Measurements from ENCODE around the gene DYNC1I1. TPM values are rescaled to one million over a fixed set of nuclear protein-coding genes. Genes with fewer than 3 reads are reported as not detected.

DYNC1I1 gene
- total RNA-seq, 3 donors from 2014 or later: 0.41 to 42.6 (median 1.5) TPM

GRCh38 chr7:96034940-96035727, 262.8 kb downstream of the DYNC1I1 start:
- H3K9me3 ChIP-seq: no peaks in the 10 kb centered on the region
- TF ChIP-seq CTCF (IDR thresholded peaks at IDR 0.05): no peak
- no peaks in the 10 kb centered on the region for H3K4me1 ChIP-seq (ENCODE audit: low read depth)
- DNase-seq (no peak), ATAC-seq (no peak)
- H3K4me3 ChIP-seq: no peak overlapping the region
- intact Hi-C loops (cut with DNase I, micrococcal nuclease): no loop called here
- H3K36me3 ChIP-seq (ENCODE audit: low read depth): no peaks in the 10 kb centered on the region

- H3K4me1 ChIP-seq (ENCODE audit: low read depth): no peaks in the 10 kb centered on the region
- no peak for ATAC-seq
- no peak for DNase-seq
- no peaks in the 10 kb centered on the region for H3K9me3 ChIP-seq
- H3K4me3 ChIP-seq: no peak overlapping the region
- no peaks in the 10 kb centered on the region for H3K36me3 ChIP-seq (ENCODE audit: low read depth)
- intact Hi-C loops (cut with DNase I, micrococcal nuclease): no loop called here
- TF ChIP-seq CTCF (IDR thresholded peaks at IDR 0.05): no peak
Observed at GRCh38 chr7:96040250-96040772, 268.0 kb downstream of the DYNC1I1 start.

DNA sequence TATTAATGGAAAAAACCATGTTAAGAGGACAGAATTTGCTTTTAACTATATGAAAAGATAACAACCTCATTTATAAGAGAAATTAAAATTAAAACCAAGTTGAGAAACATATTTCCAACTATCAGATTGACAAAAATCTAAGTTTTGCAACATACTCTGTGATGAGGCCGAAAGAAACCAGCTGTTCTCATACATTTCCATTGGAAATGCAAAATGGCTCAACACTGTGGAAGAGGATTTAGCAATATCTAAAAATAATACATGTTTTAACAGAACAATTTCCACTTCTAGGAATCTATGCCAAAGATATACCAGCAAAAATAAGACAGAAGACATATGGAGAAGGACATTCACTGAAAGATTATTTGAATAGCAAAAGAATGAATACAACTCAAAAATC, 268.8 kb downstream of the DYNC1I1 start:
- no peak overlapping the region for H3K4me3 ChIP-seq
- ATAC-seq (no peak), DNase-seq (no peak)
- no peaks in the 10 kb centered on the region for H3K4me1 ChIP-seq (ENCODE audit: low read depth)
- no peak for TF ChIP-seq CTCF (IDR thresholded peaks at IDR 0.05)
- H3K36me3 ChIP-seq (ENCODE audit: low read depth): no peaks in the 10 kb centered on the region
- H3K9me3 ChIP-seq: no peaks in the 10 kb centered on the region
- intact Hi-C loops (cut with DNase I, micrococcal nuclease): no loop called here

DNA sequence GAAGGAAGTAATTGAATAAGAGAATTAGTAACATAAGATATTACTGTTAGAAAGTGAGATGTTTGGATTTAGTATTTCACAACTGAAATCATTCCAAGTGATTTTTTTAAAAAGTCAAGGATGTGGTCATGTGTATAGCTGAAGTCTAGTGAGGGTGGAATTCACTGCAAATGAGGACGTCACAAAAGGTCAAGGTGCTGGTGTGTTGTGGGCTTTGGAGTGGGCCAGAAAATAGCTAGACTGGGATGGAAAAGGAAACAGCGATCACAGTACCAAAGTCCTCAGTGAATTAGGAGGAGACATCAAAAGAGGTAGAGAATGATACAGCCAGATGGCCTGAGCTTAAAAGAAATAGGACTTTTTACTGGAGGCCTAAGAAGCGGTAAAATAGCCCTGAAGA, 272.8 kb downstream of the DYNC1I1 start:
- no peaks in the 10 kb centered on the region for H3K9me3 ChIP-seq
- ATAC-seq (no peak), DNase-seq (no peak)
- H3K4me3 ChIP-seq: no peak overlapping the region
- no peak for TF ChIP-seq CTCF (IDR thresholded peaks at IDR 0.05)
- H3K4me1 ChIP-seq (ENCODE audit: low read depth): no peaks in the 10 kb centered on the region
- intact Hi-C loops (cut with DNase I, micrococcal nuclease): no loop called here
- no peaks in the 10 kb centered on the region for H3K36me3 ChIP-seq (ENCODE audit: low read depth)

DNA sequence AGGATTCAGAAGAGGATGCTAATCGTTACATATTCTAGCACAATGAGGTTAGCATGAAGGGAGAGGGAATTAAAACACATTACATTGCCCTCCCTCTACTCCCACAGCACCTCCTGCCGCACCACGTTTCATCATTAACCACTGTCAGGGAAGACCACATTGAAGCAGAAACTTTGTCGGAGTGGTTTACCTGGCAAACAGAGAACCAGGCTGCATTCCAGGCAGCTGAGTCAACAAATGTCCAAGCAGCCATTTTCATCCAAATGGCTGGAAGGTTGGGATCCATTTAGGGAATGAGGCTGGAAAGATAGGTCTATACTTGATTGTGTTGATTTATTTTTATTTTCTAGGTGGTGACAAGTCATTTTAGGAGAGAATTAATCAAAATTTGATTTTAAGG, 273.6 kb downstream of the DYNC1I1 start:
- no peak overlapping the region for H3K4me3 ChIP-seq
- no peaks in the 10 kb centered on the region for H3K9me3 ChIP-seq
- H3K36me3 ChIP-seq (ENCODE audit: low read depth): no peaks in the 10 kb centered on the region
- DNase-seq (no peak), ATAC-seq (no peak)
- no peaks in the 10 kb centered on the region for H3K4me1 ChIP-seq (ENCODE audit: low read depth)
- intact Hi-C loops (cut with DNase I, micrococcal nuclease): no loop called here
- no peak for TF ChIP-seq CTCF (IDR thresholded peaks at IDR 0.05)

All from mucosa of descending colon (tissue), 3 donors.